ENCODE results near the gene INPP5A. TPM values are rescaled to one million over a fixed set of nuclear protein-coding genes. Genes with fewer than 3 reads are reported as not detected.

Gene INPP5A
- total and polyA plus RNA-seq, 10 of the 15 experiments (the other 5 are each of a cell fraction or from before 2014, with no cell fraction given) = 0.52 to 15.0 (median 6.3) TPM

DNA sequence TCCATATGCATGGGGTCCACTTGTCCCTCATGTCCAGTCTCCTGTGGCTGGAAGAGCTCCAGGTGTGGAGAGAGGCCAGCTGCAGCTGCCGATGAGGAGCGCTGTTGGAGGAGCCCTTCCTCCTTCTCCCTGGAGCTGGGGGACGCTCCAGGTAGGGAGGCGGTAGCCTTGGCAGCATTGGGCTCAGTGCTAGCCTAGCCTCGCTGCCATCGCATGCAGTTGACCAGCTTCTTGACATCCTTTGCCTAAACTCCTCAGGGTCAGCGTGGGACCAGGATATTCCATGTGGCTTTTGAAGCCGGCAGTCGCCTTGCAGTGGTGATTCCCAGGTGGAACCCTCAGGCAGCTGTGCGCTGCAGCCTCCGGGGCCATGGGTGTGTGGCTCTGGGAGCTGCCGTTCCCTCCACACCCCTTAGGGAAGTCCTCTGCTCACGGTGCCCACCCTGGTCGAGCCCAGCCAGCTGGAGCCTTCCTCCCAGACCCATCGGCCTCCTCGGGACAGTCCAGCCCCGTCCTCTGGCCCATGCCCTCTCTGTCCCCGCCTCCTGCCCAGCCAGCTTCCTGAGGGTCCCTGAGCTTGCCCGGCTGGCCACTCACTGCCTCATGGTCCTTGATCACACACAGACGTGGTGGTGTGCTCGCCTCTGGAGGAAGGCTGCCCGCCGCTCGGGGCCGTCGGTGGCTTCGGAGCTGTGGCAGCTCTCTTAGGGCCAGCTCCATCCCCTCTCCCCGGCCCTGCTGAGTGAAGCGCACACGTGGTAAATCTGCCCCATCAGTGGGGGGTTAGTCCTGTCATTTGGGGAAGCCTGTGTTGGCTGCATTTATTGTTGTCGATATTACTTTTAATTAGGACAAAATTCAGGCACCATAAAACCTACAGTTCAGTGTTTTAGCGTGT is 21.2 kb downstream of the INPP5A start (continued):
- TF ChIP-seq KDM1A (IDR thresholded peaks at IDR 0.05; ENCODE audit: borderline replicate concordance) (no peak), IKZF2 (IDR thresholded peaks at IDR 0.05) (no peak), FOXM1 (IDR thresholded peaks at IDR 0.05; ENCODE audit: low read depth, low read length) (no peak), ATF7 (IDR thresholded peaks at IDR 0.05; ENCODE audit: low read depth) (no peak)
- TF ChIP-seq, protein P1, sequence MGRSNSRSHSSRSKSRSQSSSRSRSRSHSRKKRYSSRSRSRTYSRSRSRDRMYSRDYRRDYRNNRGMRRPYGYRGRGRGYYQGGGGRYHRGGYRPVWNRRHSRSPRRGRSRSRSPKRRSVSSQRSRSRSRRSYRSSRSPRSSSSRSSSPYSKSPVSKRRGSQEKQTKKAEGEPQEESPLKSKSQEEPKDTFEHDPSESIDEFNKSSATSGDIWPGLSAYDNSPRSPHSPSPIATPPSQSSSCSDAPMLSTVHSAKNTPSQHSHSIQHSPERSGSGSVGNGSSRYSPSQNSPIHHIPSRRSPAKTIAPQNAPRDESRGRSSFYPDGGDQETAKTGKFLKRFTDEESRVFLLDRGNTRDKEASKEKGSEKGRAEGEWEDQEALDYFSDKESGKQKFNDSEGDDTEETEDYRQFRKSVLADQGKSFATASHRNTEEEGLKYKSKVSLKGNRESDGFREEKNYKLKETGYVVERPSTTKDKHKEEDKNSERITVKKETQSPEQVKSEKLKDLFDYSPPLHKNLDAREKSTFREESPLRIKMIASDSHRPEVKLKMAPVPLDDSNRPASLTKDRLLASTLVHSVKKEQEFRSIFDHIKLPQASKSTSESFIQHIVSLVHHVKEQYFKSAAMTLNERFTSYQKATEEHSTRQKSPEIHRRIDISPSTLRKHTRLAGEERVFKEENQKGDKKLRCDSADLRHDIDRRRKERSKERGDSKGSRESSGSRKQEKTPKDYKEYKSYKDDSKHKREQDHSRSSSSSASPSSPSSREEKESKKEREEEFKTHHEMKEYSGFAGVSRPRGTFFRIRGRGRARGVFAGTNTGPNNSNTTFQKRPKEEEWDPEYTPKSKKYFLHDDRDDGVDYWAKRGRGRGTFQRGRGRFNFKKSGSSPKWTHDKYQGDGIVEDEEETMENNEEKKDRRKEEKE (IDR thresholded peaks at IDR 0.05) = no peak

DNA sequence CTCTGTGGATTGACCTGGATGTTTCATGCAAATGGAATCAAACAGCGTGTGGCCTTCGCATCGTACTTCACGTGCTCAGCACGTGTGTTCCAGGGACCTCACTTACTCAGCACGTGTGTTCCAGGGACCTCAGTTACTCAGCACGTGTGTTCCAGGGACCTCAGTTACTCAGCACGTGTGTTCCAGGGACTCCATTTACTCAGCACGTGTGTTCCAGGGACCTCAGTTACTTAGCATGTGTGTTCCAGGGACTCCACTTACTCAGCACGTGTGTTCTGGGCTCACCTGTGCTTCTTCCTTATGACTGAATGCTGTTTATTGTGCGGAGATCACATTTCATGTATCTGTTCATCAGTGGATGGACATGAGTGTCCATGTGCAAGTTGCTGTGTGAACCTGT is 22.0 kb downstream of the INPP5A start:
- no peak overlapping the region for H3K4me2 ChIP-seq (ENCODE audit: control insufficient read depth, insufficient read depth)
- no peak for ATAC-seq
- ChIA-PET CTCF (interaction anchor here (1.2 to 2.0 kb wide), 3 partner anchors 8 to 19 kb away, joined by 4 to 9 read pairs (median 9); no protein-coding TSS in a partner anchor), RAD21 (ENCODE audit: unreplicated experiment) (interaction anchor here (0.9 to 2.3 kb wide), 3 partner anchors 12 to 38 kb away, joined by 4 to 19 read pairs (median 17); no protein-coding TSS in a partner anchor), SMC1A (ENCODE audit: uncharacterized antibody, unreplicated experiment) (interaction anchor here (1.1 to 2.3 kb wide), 7 partner anchors 8 to 100 kb away, joined by 5 to 13 read pairs (median 6); no protein-coding TSS in a partner anchor), POLR2A (interaction anchor here (0.5 to 1.9 kb wide), 2 partner anchors 15 to 18 kb away, joined by 3 to 7 read pairs; no protein-coding TSS in a partner anchor)
- in situ Hi-C loops (cut with MboI) = no loop called here
- no peak for FAIRE-seq
- no peak for DNase-seq (ENCODE audit: low read depth, low spot score)
- no peaks in the 10 kb centered on the region; a peak in 3 of 4 replicates for H3K36me3 ChIP-seq (ENCODE audit: control insufficient read depth in 2 of 2, insufficient read depth in 2 of 2, low read length in 1 of 2)
- no peaks in the 10 kb centered on the region for H3K27me3 ChIP-seq (replicated peaks in 1 of 2; ENCODE audit: control insufficient read depth in 2 of 2, insufficient read depth in 2 of 2, low read length in 1 of 2)
- BruUV-seq (replicated peaks) = no TSS peak
- 75% methylated on average over 11 of the region's 11 CpGs for WGBS (ENCODE audit: insufficient coverage, insufficient replicate concordance, low lambda C conversion rate, missing lambda C conversion rate)
- H4K20me1 ChIP-seq (ENCODE audit: control insufficient read depth, insufficient read depth) = no peaks in the 10 kb centered on the region; the same call in none of the 2 replicates
- H3K4me3 ChIP-seq = no peak overlapping the region
- peaks cover 50% of the 10 kb centered on the region for H3K4me1 ChIP-seq (ENCODE audit: control insufficient read depth, insufficient read depth, low read length)
- no peaks in the 10 kb centered on the region; the same call in 2 of the 3 replicates for H3K9me3 ChIP-seq (replicated peaks; ENCODE audit: control insufficient read depth, insufficient read depth, low read length)
- H3K79me2 ChIP-seq (ENCODE audit: control insufficient read depth, insufficient read depth, low read length) = no peaks in the 10 kb centered on the region; the same call in none of the 2 replicates
- intact Hi-C loops (cut with micrococcal nuclease; ENCODE audit: unreplicated experiment) = no loop called here
- H2AFZ ChIP-seq (ENCODE audit: control insufficient read depth, low read depth, low read length) = no peak overlapping the region
- no peak overlapping the region for H3K9ac ChIP-seq (ENCODE audit: control insufficient read depth, insufficient read depth, low read length)
- H3K27ac ChIP-seq (ENCODE audit: control insufficient read depth, insufficient read depth) = no peak overlapping the region
- TF ChIP-seq, protein P2, sequence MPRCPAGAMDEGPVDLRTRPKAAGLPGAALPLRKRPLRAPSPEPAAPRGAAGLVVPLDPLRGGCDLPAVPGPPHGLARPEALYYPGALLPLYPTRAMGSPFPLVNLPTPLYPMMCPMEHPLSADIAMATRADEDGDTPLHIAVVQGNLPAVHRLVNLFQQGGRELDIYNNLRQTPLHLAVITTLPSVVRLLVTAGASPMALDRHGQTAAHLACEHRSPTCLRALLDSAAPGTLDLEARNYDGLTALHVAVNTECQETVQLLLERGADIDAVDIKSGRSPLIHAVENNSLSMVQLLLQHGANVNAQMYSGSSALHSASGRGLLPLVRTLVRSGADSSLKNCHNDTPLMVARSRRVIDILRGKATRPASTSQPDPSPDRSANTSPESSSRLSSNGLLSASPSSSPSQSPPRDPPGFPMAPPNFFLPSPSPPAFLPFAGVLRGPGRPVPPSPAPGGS (IDR thresholded peaks at IDR 0.05; ENCODE audit: borderline replicate concordance, insufficient read depth, low read depth, low read length, poor library complexity, severe bottlenecking) = peak; percentile 97
- no peak for TF ChIP-seq PAX5 (IDR thresholded peaks at IDR 0.05; ENCODE audit: borderline replicate concordance, low read depth, low read length)
- no peak for TF ChIP-seq TAF1 (IDR thresholded peaks at IDR 0.05; ENCODE audit: borderline replicate concordance, low read depth, low read length)
- no peak for TF ChIP-seq LARP7 (IDR thresholded peaks at IDR 0.05)
- TF ChIP-seq TCF3 (IDR thresholded peaks at IDR 0.05; ENCODE audit: borderline replicate concordance, insufficient read depth, low read depth, low read length) = peak; percentile 61; the same call in 1 of the 2 replicates
- no peak for TF ChIP-seq ZNF24 (IDR thresholded peaks at IDR 0.05)
- TF ChIP-seq, protein P3, sequence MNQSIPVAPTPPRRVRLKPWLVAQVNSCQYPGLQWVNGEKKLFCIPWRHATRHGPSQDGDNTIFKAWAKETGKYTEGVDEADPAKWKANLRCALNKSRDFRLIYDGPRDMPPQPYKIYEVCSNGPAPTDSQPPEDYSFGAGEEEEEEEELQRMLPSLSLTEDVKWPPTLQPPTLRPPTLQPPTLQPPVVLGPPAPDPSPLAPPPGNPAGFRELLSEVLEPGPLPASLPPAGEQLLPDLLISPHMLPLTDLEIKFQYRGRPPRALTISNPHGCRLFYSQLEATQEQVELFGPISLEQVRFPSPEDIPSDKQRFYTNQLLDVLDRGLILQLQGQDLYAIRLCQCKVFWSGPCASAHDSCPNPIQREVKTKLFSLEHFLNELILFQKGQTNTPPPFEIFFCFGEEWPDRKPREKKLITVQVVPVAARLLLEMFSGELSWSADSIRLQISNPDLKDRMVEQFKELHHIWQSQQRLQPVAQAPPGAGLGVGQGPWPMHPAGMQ (IDR thresholded peaks at IDR 0.05; ENCODE audit: borderline replicate concordance) = no peak
- no peak for TF ChIP-seq SREBF1 (IDR thresholded peaks at IDR 0.05; ENCODE audit: low read length)
- TF ChIP-seq, protein P4, sequence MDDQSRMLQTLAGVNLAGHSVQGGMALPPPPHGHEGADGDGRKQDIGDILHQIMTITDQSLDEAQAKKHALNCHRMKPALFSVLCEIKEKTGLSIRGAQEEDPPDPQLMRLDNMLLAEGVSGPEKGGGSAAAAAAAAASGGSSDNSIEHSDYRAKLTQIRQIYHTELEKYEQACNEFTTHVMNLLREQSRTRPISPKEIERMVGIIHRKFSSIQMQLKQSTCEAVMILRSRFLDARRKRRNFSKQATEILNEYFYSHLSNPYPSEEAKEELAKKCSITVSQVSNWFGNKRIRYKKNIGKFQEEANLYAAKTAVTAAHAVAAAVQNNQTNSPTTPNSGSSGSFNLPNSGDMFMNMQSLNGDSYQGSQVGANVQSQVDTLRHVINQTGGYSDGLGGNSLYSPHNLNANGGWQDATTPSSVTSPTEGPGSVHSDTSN (IDR thresholded peaks at IDR 0.05; ENCODE audit: insufficient replicate concordance, low read depth, low read length) = peak; percentile 39

Data from GM12878 (cell line).